HTR-8/SVneo (cell line): ENCODE measurements around the gene KCNJ4.

ENCODE experiments used
- DNase-seq: peaks from one replicate; pipeline ENCODE4 v3.0.0; 2011; ENCODE audit warnings: low spot score, mixed read lengths; ENCODE audit not compliant: insufficient read length
- FAIRE-seq: peaks from 2 replicates; lab custom pipeline; 2011; peaks lifted over from hg19 to GRCh38; lab: Jason Lieb, UNC

Gene KCNJ4

DNA sequence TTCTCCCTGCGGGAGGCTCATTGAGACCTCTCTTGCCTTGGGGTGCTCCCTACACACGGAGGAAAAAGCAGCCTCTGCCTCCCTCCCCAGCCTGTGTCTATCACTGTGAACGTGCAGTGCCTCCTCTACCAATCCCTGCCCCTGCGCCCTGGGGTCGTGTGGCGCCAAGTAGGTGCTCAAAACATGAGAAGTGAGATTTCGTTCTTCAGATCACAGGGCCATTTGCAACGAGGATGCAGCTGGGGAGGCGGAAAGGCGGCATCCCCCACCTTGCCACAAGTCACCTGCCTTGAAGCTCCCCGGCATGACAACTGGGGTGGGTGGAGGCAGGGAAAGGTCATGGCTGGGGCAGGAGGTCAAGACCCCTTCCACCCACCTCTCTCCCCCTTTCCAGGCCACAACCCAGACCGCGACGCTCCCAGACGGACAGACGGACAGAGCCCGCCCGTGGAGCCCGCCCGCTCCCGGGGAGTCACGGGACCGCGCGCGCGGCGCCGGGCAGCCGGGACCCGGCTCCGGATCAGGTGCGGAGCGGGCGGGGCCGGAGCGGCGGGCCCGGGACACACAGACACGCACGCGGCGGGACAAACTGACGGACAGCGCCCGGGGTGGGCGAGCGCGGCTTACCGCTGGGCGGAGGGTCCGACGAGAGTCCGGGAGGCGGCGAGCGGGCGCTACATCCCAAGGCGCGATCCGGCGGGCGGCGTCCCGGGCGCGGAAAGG lies 485 bp downstream of the KCNJ4 start:
- FAIRE-seq (no peak), DNase-seq (no peak)

DNA sequence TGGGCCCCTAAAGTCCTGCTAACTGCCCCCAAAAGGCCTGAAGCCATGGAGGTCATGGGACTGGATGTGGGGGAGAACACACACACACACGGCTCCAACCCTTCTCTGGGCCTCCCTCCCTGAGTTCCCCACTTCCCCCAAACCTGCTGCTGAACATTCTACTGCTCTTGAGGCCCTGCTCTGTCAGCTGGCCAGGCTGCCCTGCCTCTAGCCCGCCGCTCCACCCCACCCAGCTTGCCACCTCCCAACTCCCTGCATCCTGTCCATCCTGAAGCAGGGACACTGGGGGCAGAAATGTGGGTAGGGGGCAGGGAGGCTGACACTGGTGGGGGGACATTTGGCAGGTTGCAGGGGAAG lies 1.0 kb downstream of the KCNJ4 start:
- DNase-seq = no peak
- FAIRE-seq = no peak

- FAIRE-seq (no peak), DNase-seq (no peak)
Measured at GRCh38 chr22:38453066-38453672, 1.8 kb downstream of the KCNJ4 start.

- DNase-seq = no peak
- FAIRE-seq = no peak
Measured at GRCh38 chr22:38452373-38453065, 2.5 kb downstream of the KCNJ4 start.

GRCh38 chr22:38451864-38452263 lies 3.1 kb downstream of the KCNJ4 start:
- DNase-seq = no peak
- FAIRE-seq = no peak

DNA sequence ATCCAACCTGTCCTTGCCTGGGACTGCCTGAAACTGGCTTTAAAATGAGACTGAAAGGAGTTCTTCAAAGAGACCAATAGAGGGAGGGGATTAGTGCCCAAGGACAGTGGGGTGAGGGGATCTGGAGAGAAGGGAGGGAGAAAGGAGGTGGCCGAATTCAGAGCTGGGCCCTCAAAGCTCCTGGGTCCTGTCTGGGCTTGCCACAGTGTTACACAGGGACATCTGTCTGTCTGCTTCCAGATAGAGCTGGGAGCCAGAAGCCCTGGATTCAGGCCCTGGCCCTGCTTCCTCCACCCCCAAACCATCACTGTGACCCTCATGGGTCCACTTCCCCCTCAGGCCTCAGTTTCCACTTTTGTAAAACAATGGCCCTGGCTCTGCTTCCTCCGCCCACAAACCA lies 3.6 kb downstream of the KCNJ4 start:
- no peak for DNase-seq
- FAIRE-seq = no peak

- DNase-seq (no peak), FAIRE-seq (no peak)
Measured at GRCh38 chr22:38450234-38450797, 4.7 kb downstream of the KCNJ4 start.

- FAIRE-seq = no peak
- no peak for DNase-seq
Measured at GRCh38 chr22:38449776-38450175, 5.2 kb downstream of the KCNJ4 start.

- DNase-seq = no peak
- no peak for FAIRE-seq
Measured at GRCh38 chr22:38448945-38449745, 5.9 kb downstream of the KCNJ4 start.

DNA sequence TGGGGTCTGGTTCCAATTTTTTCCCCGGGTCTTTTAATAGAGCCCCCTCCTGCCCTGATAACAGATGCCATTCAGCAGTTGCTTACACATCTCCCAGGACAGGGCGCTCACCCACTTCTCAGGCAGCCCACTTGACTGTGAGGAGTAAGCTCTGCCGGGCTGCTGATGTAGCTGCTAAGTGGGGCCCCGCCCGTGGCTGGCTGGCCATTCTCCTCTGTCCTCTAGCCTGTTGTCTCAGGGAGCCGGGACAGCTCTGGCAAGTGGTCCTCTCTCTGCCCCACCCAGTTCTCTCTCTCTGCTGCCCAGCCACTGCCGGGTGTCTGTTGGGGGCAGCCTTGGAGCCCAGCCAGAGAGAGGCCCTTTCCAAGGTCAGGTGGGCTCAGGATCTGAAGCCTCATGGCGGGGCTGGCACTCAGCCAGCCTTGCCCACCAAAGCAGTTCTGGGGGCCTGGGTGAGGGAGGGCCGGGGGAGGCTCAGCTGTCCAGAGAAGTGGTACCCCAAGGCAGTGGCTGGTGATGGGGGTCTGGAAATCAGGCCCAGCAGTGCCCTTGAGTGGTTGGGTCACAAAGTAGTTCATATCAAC lies 8.9 kb downstream of the KCNJ4 start:
- DNase-seq (no peak), FAIRE-seq (no peak)

- FAIRE-seq = no peak
- DNase-seq = no peak
Measured at GRCh38 chr22:38444783-38445182, 10.2 kb downstream of the KCNJ4 start.

GRCh38 chr22:38443628-38444521 lies 11.1 kb downstream of the KCNJ4 start:
- FAIRE-seq (no peak), DNase-seq (no peak)

GRCh38 chr22:38442967-38443627 lies 11.9 kb downstream of the KCNJ4 start:
- DNase-seq = no peak
- FAIRE-seq = no peak

GRCh38 chr22:38441620-38442287 lies 13.2 kb downstream of the KCNJ4 start:
- no peak for FAIRE-seq
- no peak for DNase-seq

DNA sequence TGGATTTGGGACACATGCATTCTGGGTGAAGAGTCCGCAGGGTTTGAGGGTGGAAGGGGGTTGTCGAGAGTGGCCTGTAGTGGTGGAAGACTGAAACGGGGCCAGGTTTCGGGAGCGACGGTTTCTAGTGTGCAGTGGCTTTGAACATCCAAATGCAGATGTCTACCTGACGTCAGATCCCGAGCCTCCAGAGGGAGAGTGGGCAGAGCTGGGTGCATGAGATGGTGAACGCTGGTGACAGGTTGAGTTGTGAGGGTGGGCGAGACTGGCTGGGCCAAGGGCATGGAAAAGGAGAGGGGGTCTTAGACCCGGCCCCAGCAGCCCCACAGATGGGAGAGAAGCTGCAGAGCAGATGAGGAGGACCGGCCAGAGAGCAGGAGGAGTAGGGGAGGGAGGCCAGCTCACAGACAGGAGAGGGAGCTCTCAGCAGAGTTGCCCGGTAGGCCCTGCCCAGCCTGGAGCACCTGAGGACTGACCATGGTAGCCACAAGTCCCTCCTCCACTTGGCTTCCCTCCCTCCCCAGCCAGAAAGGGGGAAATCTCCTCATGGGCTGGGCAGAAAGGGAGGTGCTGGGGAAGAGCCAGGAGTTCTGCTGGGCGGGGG lies 14.2 kb downstream of the KCNJ4 start:
- no peak for FAIRE-seq
- DNase-seq = no peak

- FAIRE-seq = no peak
- DNase-seq = no peak
Measured at GRCh38 chr22:38437416-38437815, 17.6 kb downstream of the KCNJ4 start.

DNA sequence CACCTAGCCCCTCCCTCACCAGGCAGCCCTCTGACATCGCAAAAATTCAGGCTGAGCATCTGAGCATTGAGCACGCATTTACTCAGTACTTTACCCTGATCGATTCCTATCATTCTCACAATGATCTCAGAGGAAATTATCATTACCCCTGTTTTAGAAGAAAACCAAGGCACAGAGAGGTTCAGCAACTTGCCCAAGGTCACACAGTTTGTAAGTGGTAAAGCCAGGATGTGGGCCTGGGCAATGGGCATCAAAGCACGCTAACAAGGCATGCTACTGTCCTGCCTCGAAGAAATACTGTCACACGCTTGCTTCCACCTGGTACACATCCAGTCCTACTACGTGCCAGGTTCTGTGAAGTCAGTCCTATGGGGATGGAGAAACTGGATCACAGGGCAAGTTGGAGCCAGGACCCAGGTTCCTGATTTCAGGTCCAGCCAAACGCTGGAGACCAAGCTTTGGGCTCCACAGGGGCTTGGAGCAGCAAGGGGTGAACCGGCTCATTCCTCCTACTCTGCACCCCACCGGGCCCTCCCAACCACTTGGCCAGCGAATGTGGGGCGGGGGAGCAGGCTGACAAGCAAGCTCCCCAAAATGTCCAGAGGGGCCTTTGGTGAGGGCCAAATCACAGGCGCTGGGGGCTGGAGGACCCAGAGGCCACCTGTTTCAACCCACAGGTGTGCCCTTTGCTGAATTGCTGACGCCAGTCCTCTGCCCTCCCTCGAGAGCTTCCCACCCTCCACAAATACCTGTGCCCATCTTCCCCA lies 18.2 kb downstream of the KCNJ4 start:
- FAIRE-seq (no peak), DNase-seq (no peak)
